Erythroblast (primary cell): Measurements from ENCODE around the gene KANK4.

Experiments used
- GATA1 ChIP-seq: IDR thresholded peaks from 2 replicates; pipeline ENCODE4 v1.6.1; 2011; ENCODE audit warnings: low read depth, mild to moderate bottlenecking, control low read depth, low read length, moderate library complexity
- POLR2A ChIP-seq: IDR thresholded peaks from 2 replicates; pipeline ENCODE4 v1.6.1; 2011; ENCODE audit warnings: mild to moderate bottlenecking, low read length

- TF ChIP-seq POLR2A (no peak), GATA1 (no peak)
Measured at GRCh38 chr1:62353853-62354252, 34.6 kb upstream of the KANK4 start.
